Measurements from ENCODE around the gene PSIP1.

DNA sequence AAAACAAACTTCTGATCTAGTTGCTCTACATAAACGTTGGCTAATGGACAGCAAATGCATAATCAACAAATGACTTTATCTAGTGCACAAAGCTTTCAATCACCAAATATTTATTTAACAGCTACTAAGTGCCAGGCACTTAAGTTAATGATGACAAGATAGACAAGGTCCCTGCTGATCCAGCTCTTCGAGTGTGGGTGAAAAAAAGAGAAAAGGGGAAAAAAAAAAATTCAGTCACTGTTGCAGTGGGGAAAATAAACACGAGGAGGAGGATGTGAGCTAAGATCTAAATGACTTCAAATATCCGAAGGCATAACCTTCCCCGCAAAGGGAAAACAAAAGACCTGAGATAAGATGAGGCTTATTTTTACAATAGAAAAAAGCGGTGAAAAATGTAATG, 9.6 kb downstream of the PSIP1 start:
- TF ChIP-seq ZFP30 (CRISPR knock-in tag; IDR thresholded peaks at IDR 0.05) (no peak), TCF4 (CRISPR knock-in tag; IDR thresholded peaks at IDR 0.05; ENCODE audit: borderline replicate concordance) (no peak), RARB (CRISPR knock-in tag; IDR thresholded peaks at IDR 0.05) (no peak), ARNTL (CRISPR knock-in tag; IDR thresholded peaks at IDR 0.05; ENCODE audit: borderline replicate concordance, low read depth) (no peak), BACH2 (CRISPR knock-in tag; IDR thresholded peaks at IDR 0.05; ENCODE audit: borderline replicate concordance) (no peak), ESRRG (CRISPR knock-in tag; IDR thresholded peaks at IDR 0.05) (no peak), OSR1 (CRISPR knock-in tag; IDR thresholded peaks at IDR 0.05) (no peak), CSDC2 (CRISPR knock-in tag; IDR thresholded peaks at IDR 0.05) (no peak), ZNF565 (CRISPR knock-in tag; conservative IDR thresholded peaks at IDR 0.05; ENCODE audit: low read depth) (no peak)
- TF ChIP-seq, protein P1, sequence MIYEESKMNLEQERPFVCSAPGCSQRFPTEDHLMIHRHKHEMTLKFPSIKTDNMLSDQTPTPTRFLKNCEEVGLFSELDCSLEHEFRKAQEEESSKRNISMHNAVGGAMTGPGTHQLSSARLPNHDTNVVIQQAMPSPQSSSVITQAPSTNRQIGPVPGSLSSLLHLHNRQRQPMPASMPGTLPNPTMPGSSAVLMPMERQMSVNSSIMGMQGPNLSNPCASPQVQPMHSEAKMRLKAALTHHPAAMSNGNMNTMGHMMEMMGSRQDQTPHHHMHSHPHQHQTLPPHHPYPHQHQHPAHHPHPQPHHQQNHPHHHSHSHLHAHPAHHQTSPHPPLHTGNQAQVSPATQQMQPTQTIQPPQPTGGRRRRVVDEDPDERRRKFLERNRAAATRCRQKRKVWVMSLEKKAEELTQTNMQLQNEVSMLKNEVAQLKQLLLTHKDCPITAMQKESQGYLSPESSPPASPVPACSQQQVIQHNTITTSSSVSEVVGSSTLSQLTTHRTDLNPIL (CRISPR knock-in tag; IDR thresholded peaks at IDR 0.05; ENCODE audit: low read depth) = no peak
- TF ChIP-seq, protein P2, sequence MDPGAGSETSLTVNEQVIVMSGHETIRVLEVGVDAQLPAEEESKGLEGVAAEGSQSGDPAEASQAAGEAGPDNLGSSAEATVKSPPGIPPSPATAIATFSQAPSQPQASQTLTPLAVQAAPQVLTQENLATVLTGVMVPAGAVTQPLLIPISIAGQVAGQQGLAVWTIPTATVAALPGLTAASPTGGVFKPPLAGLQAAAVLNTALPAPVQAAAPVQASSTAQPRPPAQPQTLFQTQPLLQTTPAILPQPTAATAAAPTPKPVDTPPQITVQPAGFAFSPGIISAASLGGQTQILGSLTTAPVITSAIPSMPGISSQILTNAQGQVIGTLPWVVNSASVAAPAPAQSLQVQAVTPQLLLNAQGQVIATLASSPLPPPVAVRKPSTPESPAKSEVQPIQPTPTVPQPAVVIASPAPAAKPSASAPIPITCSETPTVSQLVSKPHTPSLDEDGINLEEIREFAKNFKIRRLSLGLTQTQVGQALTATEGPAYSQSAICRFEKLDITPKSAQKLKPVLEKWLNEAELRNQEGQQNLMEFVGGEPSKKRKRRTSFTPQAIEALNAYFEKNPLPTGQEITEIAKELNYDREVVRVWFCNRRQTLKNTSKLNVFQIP (CRISPR knock-in tag; IDR thresholded peaks at IDR 0.05; ENCODE audit: borderline replicate concordance, low read depth) = no peak
- TF ChIP-seq, protein P3, sequence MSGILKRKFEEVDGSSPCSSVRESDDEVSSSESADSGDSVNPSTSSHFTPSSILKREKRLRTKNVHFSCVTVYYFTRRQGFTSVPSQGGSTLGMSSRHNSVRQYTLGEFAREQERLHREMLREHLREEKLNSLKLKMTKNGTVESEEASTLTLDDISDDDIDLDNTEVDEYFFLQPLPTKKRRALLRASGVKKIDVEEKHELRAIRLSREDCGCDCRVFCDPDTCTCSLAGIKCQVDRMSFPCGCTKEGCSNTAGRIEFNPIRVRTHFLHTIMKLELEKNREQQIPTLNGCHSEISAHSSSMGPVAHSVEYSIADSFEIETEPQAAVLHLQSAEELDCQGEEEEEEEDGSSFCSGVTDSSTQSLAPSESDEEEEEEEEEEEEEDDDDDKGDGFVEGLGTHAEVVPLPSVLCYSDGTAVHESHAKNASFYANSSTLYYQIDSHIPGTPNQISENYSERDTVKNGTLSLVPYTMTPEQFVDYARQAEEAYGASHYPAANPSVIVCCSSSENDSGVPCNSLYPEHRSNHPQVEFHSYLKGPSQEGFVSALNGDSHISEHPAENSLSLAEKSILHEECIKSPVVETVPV (CRISPR knock-in tag; IDR thresholded peaks at IDR 0.05) = no peak
